ES-I3 (cell line): ENCODE results near the gene HEATR5A.
"Not testable (repeated sequence)": the region's sequence is repeated elsewhere in the genome, so short reads cannot be mapped to it uniquely, and the experiment has no call there.

Source experiments
- H3K36me3 ChIP-seq: 2 replicates; pipeline ENCODE4 v1.6.1; 2013; ENCODE audit warnings: mild to moderate bottlenecking, low read length, control low read depth, moderate library complexity; ENCODE audit not compliant: insufficient read depth
- H3K4me1 ChIP-seq: 2 replicates; pipeline ENCODE4 v1.6.1; 2013; ENCODE audit warnings: mild to moderate bottlenecking, control low read depth, low read length; ENCODE audit not compliant: insufficient read depth
- H3K9ac ChIP-seq: 2 replicates; pipeline ENCODE4 v1.6.1; 2013; ENCODE audit warnings: low read depth, mild to moderate bottlenecking, low read length, moderate library complexity
- H3K9me3 ChIP-seq: 2 replicates; pipeline ENCODE4 v1.6.1; 2013; ENCODE audit warnings: mild to moderate bottlenecking, low read length, moderate library complexity; ENCODE audit not compliant: control insufficient read depth, insufficient read depth

The HEATR5A gene

GRCh38 chr14:31341280-31341679, 79.1 kb downstream of the HEATR5A start:
- Histone ChIP-seq H3K9ac (no peak overlapping the region), H3K36me3 (no peaks in the 10 kb centered on the region)

GRCh38 chr14:31340297-31341063, 79.9 kb downstream of the HEATR5A start:
- Histone ChIP-seq H3K36me3 (no peaks in the 10 kb centered on the region), H3K9me3 (no peaks in the 10 kb centered on the region), H3K9ac (no peak overlapping the region), H3K4me1 (no peaks in the 10 kb centered on the region)

More at GRCh38 chr14:31341280-31341679, 79.1 kb downstream of the HEATR5A start:
- Histone ChIP-seq H3K9me3 (no peaks in the 10 kb centered on the region), H3K4me1 (no peaks in the 10 kb centered on the region)

GRCh38 chr14:31339743-31340142, 80.6 kb downstream of the HEATR5A start:
- Histone ChIP-seq H3K4me1 (no peaks in the 10 kb centered on the region), H3K9me3 (no peaks in the 10 kb centered on the region), H3K36me3 (no peaks in the 10 kb centered on the region), H3K9ac (no peak overlapping the region)

GRCh38 chr14:31337331-31337730, 83.0 kb downstream of the HEATR5A start:
- H3K36me3 ChIP-seq = no peaks in the 10 kb centered on the region
- H3K9ac ChIP-seq = no peak overlapping the region
- H3K4me1 ChIP-seq = no peaks in the 10 kb centered on the region
- no peaks in the 10 kb centered on the region for H3K9me3 ChIP-seq

- no peak overlapping the region for H3K9ac ChIP-seq
- H3K9me3 ChIP-seq = peaks cover 5% of the 10 kb centered on the region; the same call in 1 of the 2 replicates
- no peaks in the 10 kb centered on the region for H3K4me1 ChIP-seq
- H3K36me3 ChIP-seq = no peaks in the 10 kb centered on the region
Observed at GRCh38 chr14:31336646-31337045, 83.7 kb downstream of the HEATR5A start.

- not testable (repeated sequence) for H3K9me3 ChIP-seq, H3K9ac ChIP-seq, H3K36me3 ChIP-seq, H3K4me1 ChIP-seq
Observed at GRCh38 chr14:31331395-31331794, 89.0 kb downstream of the HEATR5A start.

- H3K9me3 ChIP-seq, H3K4me1 ChIP-seq, H3K36me3 ChIP-seq, H3K9ac ChIP-seq: not testable (repeated sequence)
Observed at GRCh38 chr14:31329876-31330521, 90.4 kb downstream of the HEATR5A start.

GRCh38 chr14:31326111-31326510, 94.2 kb downstream of the HEATR5A start:
- Histone ChIP-seq H3K9ac (no peak overlapping the region), H3K4me1 (no peaks in the 10 kb centered on the region), H3K36me3 (0 out of 2 replicates have a peak, but pooled peaks cover 4% of the 10 kb centered on the region), H3K9me3 (no peaks in the 10 kb centered on the region)

GRCh38 chr14:31323419-31323818, 96.9 kb downstream of the HEATR5A start:
- Histone ChIP-seq H3K36me3 (no peaks in the 10 kb centered on the region), H3K9me3 (no peaks in the 10 kb centered on the region), H3K9ac (no peak overlapping the region), H3K4me1 (no peaks in the 10 kb centered on the region)

GRCh38 chr14:31320922-31321766, 99.2 kb downstream of the HEATR5A start:
- H3K9me3 ChIP-seq = no peaks in the 10 kb centered on the region
- no peaks in the 10 kb centered on the region for H3K36me3 ChIP-seq
- H3K9ac ChIP-seq = no peak overlapping the region
- 0 out of 2 replicates have a peak, but pooled peaks cover under 1% of the 10 kb centered on the region for H3K4me1 ChIP-seq

GRCh38 chr14:31320216-31320615, 100.1 kb downstream of the HEATR5A start:
- H3K9me3 ChIP-seq = no peaks in the 10 kb centered on the region
- no peak overlapping the region for H3K9ac ChIP-seq
- H3K4me1 ChIP-seq = peaks cover 10% of the 10 kb centered on the region; the same call in 1 of the 2 replicates
- H3K36me3 ChIP-seq = no peaks in the 10 kb centered on the region

GRCh38 chr14:31319701-31320100, 100.6 kb downstream of the HEATR5A start:
- Histone ChIP-seq H3K9ac (no peak overlapping the region), H3K9me3 (no peaks in the 10 kb centered on the region), H3K4me1 (peaks cover 12% of the 10 kb centered on the region; the same call in 1 of the 2 replicates), H3K36me3 (no peaks in the 10 kb centered on the region)

GRCh38 chr14:31312934-31313333, 107.4 kb downstream of the HEATR5A start:
- H3K36me3 ChIP-seq = no peaks in the 10 kb centered on the region
- no peak overlapping the region for H3K9ac ChIP-seq
- no peaks in the 10 kb centered on the region for H3K9me3 ChIP-seq
- peaks cover 12% of the 10 kb centered on the region; the same call in 1 of the 2 replicates for H3K4me1 ChIP-seq

- not testable (repeated sequence) for H3K9ac ChIP-seq, H3K9me3 ChIP-seq, H3K36me3 ChIP-seq
- H3K4me1 ChIP-seq = peaks cover 12% of the 10 kb centered on the region; the same call in 1 of the 2 replicates
Observed at GRCh38 chr14:31312370-31312769, 108.0 kb downstream of the HEATR5A start.
